ENCODE results near the gene CNIH2. TPM values are rescaled to one million over a fixed set of nuclear protein-coding genes. Genes with fewer than 3 reads are reported as not detected.

The CNIH2 gene
- total RNA-seq, 1 experiment from 2014 or later = 1.3 TPM

DNA sequence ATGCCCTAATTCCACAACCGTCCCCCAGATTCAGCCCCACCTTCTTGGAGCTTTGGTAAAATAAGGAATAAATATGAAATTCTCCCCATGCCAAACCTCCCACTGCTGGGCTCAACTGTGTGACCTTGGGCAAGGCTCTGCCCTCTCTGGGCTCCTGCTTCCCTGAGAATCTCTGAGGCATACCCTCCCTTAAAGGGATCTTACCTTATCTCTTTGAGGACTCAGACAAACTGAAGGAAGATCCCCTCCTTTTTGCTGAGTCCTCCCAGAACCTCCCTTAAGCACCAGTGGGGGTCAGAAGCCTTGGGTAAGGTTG lies 36.2 kb downstream of the CNIH2 start:
- H3K9me2 ChIP-seq (ENCODE audit: insufficient read depth) = no peaks in the 10 kb centered on the region
- H2AFZ ChIP-seq (ENCODE audit: low read depth, low read length, poor library complexity, severe bottlenecking) = no peak overlapping the region
- ChIA-PET RAD21 (ENCODE audit: low non-redundant PET in 1 of 2, low total read pairs in 2 of 2, uncharacterized antibody in 2 of 2, unreplicated experiment in 2 of 2) (no interaction called here), POLR2A (no interaction called here), CTCF (no interaction called here)
- H3K36me3 ChIP-seq (ENCODE audit: control insufficient read depth in 1 of 2, insufficient read depth in 2 of 2, low read length in 2 of 2) = no peaks in the 10 kb centered on the region
- H3K27ac ChIP-seq (ENCODE audit: low read depth, low read length) = peak overlapping the region; percentile 79; the same call in 1 of the 2 replicates
- TF ChIP-seq ELF1 (IDR thresholded peaks at IDR 0.05; ENCODE audit: borderline replicate concordance, low read depth) (no peak), FOSL1 (IDR thresholded peaks at IDR 0.05; ENCODE audit: low read depth) (no peak), ZNF274 (IDR thresholded peaks at IDR 0.05; ENCODE audit: low read depth, low read length) (no peak), TCF7L2 (IDR thresholded peaks at IDR 0.05; ENCODE audit: borderline replicate concordance, extremely low read depth, insufficient read depth, insufficient read length) (no peak), EZH2 (IDR thresholded peaks at IDR 0.05) (no peak)
- TF ChIP-seq, protein P1, sequence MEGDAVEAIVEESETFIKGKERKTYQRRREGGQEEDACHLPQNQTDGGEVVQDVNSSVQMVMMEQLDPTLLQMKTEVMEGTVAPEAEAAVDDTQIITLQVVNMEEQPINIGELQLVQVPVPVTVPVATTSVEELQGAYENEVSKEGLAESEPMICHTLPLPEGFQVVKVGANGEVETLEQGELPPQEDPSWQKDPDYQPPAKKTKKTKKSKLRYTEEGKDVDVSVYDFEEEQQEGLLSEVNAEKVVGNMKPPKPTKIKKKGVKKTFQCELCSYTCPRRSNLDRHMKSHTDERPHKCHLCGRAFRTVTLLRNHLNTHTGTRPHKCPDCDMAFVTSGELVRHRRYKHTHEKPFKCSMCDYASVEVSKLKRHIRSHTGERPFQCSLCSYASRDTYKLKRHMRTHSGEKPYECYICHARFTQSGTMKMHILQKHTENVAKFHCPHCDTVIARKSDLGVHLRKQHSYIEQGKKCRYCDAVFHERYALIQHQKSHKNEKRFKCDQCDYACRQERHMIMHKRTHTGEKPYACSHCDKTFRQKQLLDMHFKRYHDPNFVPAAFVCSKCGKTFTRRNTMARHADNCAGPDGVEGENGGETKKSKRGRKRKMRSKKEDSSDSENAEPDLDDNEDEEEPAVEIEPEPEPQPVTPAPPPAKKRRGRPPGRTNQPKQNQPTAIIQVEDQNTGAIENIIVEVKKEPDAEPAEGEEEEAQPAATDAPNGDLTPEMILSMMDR (IDR thresholded peaks at IDR 0.05 in 2 of 3, conservative IDR thresholded peaks at IDR 0.05 in 1 of 3; ENCODE audit: borderline replicate concordance in 1 of 3, insufficient read depth in 1 of 3, low read depth in 2 of 3, low read length in 2 of 3) = no peak
- TF ChIP-seq, protein P2, sequence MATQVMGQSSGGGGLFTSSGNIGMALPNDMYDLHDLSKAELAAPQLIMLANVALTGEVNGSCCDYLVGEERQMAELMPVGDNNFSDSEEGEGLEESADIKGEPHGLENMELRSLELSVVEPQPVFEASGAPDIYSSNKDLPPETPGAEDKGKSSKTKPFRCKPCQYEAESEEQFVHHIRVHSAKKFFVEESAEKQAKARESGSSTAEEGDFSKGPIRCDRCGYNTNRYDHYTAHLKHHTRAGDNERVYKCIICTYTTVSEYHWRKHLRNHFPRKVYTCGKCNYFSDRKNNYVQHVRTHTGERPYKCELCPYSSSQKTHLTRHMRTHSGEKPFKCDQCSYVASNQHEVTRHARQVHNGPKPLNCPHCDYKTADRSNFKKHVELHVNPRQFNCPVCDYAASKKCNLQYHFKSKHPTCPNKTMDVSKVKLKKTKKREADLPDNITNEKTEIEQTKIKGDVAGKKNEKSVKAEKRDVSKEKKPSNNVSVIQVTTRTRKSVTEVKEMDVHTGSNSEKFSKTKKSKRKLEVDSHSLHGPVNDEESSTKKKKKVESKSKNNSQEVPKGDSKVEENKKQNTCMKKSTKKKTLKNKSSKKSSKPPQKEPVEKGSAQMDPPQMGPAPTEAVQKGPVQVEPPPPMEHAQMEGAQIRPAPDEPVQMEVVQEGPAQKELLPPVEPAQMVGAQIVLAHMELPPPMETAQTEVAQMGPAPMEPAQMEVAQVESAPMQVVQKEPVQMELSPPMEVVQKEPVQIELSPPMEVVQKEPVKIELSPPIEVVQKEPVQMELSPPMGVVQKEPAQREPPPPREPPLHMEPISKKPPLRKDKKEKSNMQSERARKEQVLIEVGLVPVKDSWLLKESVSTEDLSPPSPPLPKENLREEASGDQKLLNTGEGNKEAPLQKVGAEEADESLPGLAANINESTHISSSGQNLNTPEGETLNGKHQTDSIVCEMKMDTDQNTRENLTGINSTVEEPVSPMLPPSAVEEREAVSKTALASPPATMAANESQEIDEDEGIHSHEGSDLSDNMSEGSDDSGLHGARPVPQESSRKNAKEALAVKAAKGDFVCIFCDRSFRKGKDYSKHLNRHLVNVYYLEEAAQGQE (IDR thresholded peaks at IDR 0.05; ENCODE audit: low read depth) = no peak
- H3K79me2 ChIP-seq (ENCODE audit: insufficient read depth, low read length) = no peaks in the 10 kb centered on the region
- H3K27me3 ChIP-seq (ENCODE audit: insufficient read depth, low read length) = no peaks in the 10 kb centered on the region
- H3K9me3 ChIP-seq (ENCODE audit: control insufficient read depth in 1 of 2, insufficient read depth in 1 of 2, low read depth in 1 of 2, low read length in 2 of 2) = no peaks in the 10 kb centered on the region
- H3K4me2 ChIP-seq (ENCODE audit: low read length) = no peak overlapping the region
- BruUV-seq (replicated peaks) = no TSS peak
- H3K4me1 ChIP-seq (ENCODE audit: control insufficient read depth in 1 of 2, insufficient read depth in 2 of 2, low read length in 2 of 2) = peaks cover 16 to 37% of the 10 kb centered on the region in 2 experiments
- intact Hi-C loops (cut with micrococcal nuclease) = loop anchor here (5.0 kb wide), 2 partner anchors 58 to 73 kb away; partner anchors contain the start of gene SLC29A2
- no peak overlapping the region for H3K9ac ChIP-seq (ENCODE audit: low read length)
- no peak for ATAC-seq
- H3K4me3 ChIP-seq (replicated peaks in 1 of 2; ENCODE audit: low read depth in 1 of 2, low read length in 2 of 2) = no peak overlapping the region
- H4K20me1 ChIP-seq (ENCODE audit: insufficient read depth) = no peaks in the 10 kb centered on the region
- no peak for DNase-seq (ENCODE audit: low read depth, low spot score)

All from HCT116 (cell line).